ENCODE results near the gene ADAMTS12. TPM values are rescaled to one million over a fixed set of nuclear protein-coding genes. Genes with fewer than 3 reads are reported as not detected.
A peak's percentile ranks its signal among the peaks of the same experiment; 100 is the strongest.

ADAMTS12 gene
- total RNA-seq, 1 experiment from 2014 or later: not detected

- peak; percentile 6 for DNase-seq (ENCODE audit: low spot score)
Measured at GRCh38 chr5:33903118-33903517, 11.3 kb upstream of the ADAMTS12 start.

- no peak for DNase-seq (ENCODE audit: low spot score)
Measured at GRCh38 chr5:33901156-33901555, 9.4 kb upstream of the ADAMTS12 start.

GRCh38 chr5:33894566-33894965, 2.8 kb upstream of the ADAMTS12 start:
- DNase-seq (ENCODE audit: low spot score): no peak

GRCh38 chr5:33892620-33893137, 889 bp upstream of the ADAMTS12 start:
- DNase-seq (ENCODE audit: low spot score): peak; percentile 7

GRCh38 chr5:33891446-33891787, 373 bp downstream of the ADAMTS12 start:
- no peak for DNase-seq (ENCODE audit: low spot score)

- DNase-seq (ENCODE audit: low spot score): no peak
Measured at GRCh38 chr5:33890131-33891032, 1.4 kb downstream of the ADAMTS12 start.

- DNase-seq (ENCODE audit: low spot score): no peak
Measured at GRCh38 chr5:33888587-33888986, 3.2 kb downstream of the ADAMTS12 start.

GRCh38 chr5:33887268-33887667, 4.5 kb downstream of the ADAMTS12 start:
- DNase-seq (ENCODE audit: low spot score): no peak

- DNase-seq (ENCODE audit: low spot score): no peak
Measured at GRCh38 chr5:33886283-33886682, 5.5 kb downstream of the ADAMTS12 start.

- no peak for DNase-seq (ENCODE audit: low spot score)
Measured at GRCh38 chr5:33885679-33886078, 6.1 kb downstream of the ADAMTS12 start.

- no peak for DNase-seq (ENCODE audit: low spot score)
Measured at GRCh38 chr5:33883482-33883881, 8.3 kb downstream of the ADAMTS12 start.

- no peak for DNase-seq (ENCODE audit: low spot score)
Measured at GRCh38 chr5:33880319-33880718, 11.5 kb downstream of the ADAMTS12 start.

- no peak for DNase-seq (ENCODE audit: low spot score)
Measured at GRCh38 chr5:33877449-33877848, 14.3 kb downstream of the ADAMTS12 start.

- DNase-seq (ENCODE audit: low spot score): no peak
Measured at GRCh38 chr5:33867241-33867640, 24.5 kb downstream of the ADAMTS12 start.

- DNase-seq (ENCODE audit: low spot score): peak; percentile 55
Measured at GRCh38 chr5:33859177-33859576, 32.6 kb downstream of the ADAMTS12 start.

- no peak for DNase-seq (ENCODE audit: low spot score)
Measured at GRCh38 chr5:33857037-33857436, 34.8 kb downstream of the ADAMTS12 start.

GRCh38 chr5:33855396-33855795, 36.4 kb downstream of the ADAMTS12 start:
- DNase-seq (ENCODE audit: low spot score): no peak

GRCh38 chr5:33854733-33855151, 37.0 kb downstream of the ADAMTS12 start:
- DNase-seq (ENCODE audit: low spot score): no peak

- no peak for DNase-seq (ENCODE audit: low spot score)
Measured at GRCh38 chr5:33852837-33853236, 39.0 kb downstream of the ADAMTS12 start.

- no peak for DNase-seq (ENCODE audit: low spot score)
Measured at GRCh38 chr5:33852319-33852718, 39.5 kb downstream of the ADAMTS12 start.

- DNase-seq (ENCODE audit: low spot score): peak; percentile 22
Measured at GRCh38 chr5:33850100-33850594, 41.6 kb downstream of the ADAMTS12 start.

- DNase-seq (ENCODE audit: low spot score): no peak
Measured at GRCh38 chr5:33848554-33848953, 43.2 kb downstream of the ADAMTS12 start.

- no peak for DNase-seq (ENCODE audit: low spot score)
Measured at GRCh38 chr5:33846851-33847250, 44.9 kb downstream of the ADAMTS12 start.
